Endothelial cell of umbilical vein (primary cell): Measurements from ENCODE around the gene CHRNA3. TPM values are rescaled to one million over a fixed set of nuclear protein-coding genes. Genes with fewer than 3 reads are reported as not detected.

Source experiments
- BruUV-seq: library from RNA; stranded (reverse); fragments of 400-500 nt; replicated peaks from 2 replicates; lab custom pipeline; 2021; lab: Mats Ljungman, UMichigan
- CTCF ChIA-PET: fragments of 300-600, 350-600 bp; sonication (Branson Sonifier 250); formaldehyde crosslinking; loops from one replicate; lab custom pipeline; 2021; ENCODE audit warnings: antibody characterized with exemption, inconsistent platforms; lab: Charles Lee
- POLR2A ChIA-PET: fragments of 300-600, 350-600 bp; sonication (Branson Sonifier 250); formaldehyde crosslinking; loops from one replicate; lab custom pipeline; 2021; ENCODE audit warnings: antibody characterized with exemption, inconsistent platforms; lab: Charles Lee
- DNase-seq: peaks from one replicate; pipeline ENCODE4 v3.0.0-alpha.2; 2011; ENCODE audit warnings: low read depth, low spot score
- FAIRE-seq: peaks from 2 replicates; lab custom pipeline; 2011; peaks lifted over from hg19 to GRCh38; lab: Jason Lieb, UNC
- H2AFZ ChIP-seq: 2 replicates; pipeline ENCODE4 v1.6.0; 2012; ENCODE audit warnings: low read depth, low read length, control low read depth, inconsistent platforms
- H3K27ac ChIP-seq: 2 replicates; pipeline ENCODE4 v1.5.1; 2011; ENCODE audit warnings: low read depth, mild to moderate bottlenecking, control low read depth, low read length, moderate library complexity; ENCODE audit not compliant: insufficient read depth
- H3K27me3 ChIP-seq, 2 experiments: 2 replicates each; pipeline versions ENCODE4 v1.6.0 to v1.6.1; 2011; ENCODE audit warnings: low read length in 2 of 2, mixed read lengths in 1 of 2; ENCODE audit not compliant: control insufficient read depth in 2 of 2, insufficient read depth in 2 of 2
- H3K36me3 ChIP-seq, 2 experiments: 2 replicates in 1 of 2; 3 replicates in 1 of 2; pipeline ENCODE4 v1.5.1; 2011; ENCODE audit warnings: low read length in 2 of 2, mild to moderate bottlenecking in 1 of 2, moderate library complexity in 1 of 2; ENCODE audit not compliant: control insufficient read depth in 2 of 2, insufficient read depth in 2 of 2; ENCODE audit errors: extremely low read depth in 1 of 2
- H3K4me1 ChIP-seq: 3 replicates; pipeline ENCODE4 v1.5.1; 2011; ENCODE audit warnings: mild to moderate bottlenecking, low read length; ENCODE audit not compliant: control insufficient read depth, insufficient read depth; ENCODE audit errors: extremely low read depth
- H3K4me2 ChIP-seq: 2 replicates; pipeline ENCODE4 v1.6.1; 2011; ENCODE audit warnings: low read length, control low read depth, mixed read lengths; ENCODE audit not compliant: insufficient read depth
- H3K4me3 ChIP-seq, 3 experiments: fragments of 200-600 bp in 1 of 3; sonication (generic), shearing (Covaris generic) in 1 of 3; replicated peaks in 1 of 3; 2 replicates each; pipeline ENCODE4 v1.5.1; 2011 to 2016; ENCODE audit warnings: control low read depth in 3 of 3, low read length in 3 of 3, mild to moderate bottlenecking in 2 of 3, inconsistent platforms in 1 of 3, low read depth in 1 of 3, moderate library complexity in 1 of 3; ENCODE audit not compliant: insufficient read depth in 1 of 3
- H3K79me2 ChIP-seq: 2 replicates; pipeline ENCODE4 v1.6.0; 2012; ENCODE audit warnings: low read length, inconsistent platforms; ENCODE audit not compliant: control insufficient read depth, insufficient read depth
- H3K9ac ChIP-seq: replicated peaks from 2 replicates; pipeline ENCODE3; 2011; ENCODE audit warnings: low read length, control low read depth; ENCODE audit not compliant: insufficient read depth; ENCODE audit errors: extremely low read depth
- H3K9me1 ChIP-seq: replicated peaks from 3 replicates; pipeline ENCODE4 v1.6.0; 2011; ENCODE audit warnings: mild to moderate bottlenecking, low read length; ENCODE audit not compliant: control insufficient read depth, insufficient read depth; ENCODE audit errors: extremely low read depth
- H3K9me3 ChIP-seq: replicated peaks from 2 replicates; pipeline ENCODE4 v1.5.1; 2012; ENCODE audit warnings: low read length, inconsistent platforms; ENCODE audit not compliant: control insufficient read depth, insufficient read depth
- H4K20me1 ChIP-seq: replicated peaks from 2 replicates; pipeline ENCODE3; 2011; ENCODE audit warnings: mild to moderate bottlenecking, low read length; ENCODE audit not compliant: control insufficient read depth, insufficient read depth; ENCODE audit errors: extremely low read depth
- EZH2 ChIP-seq: IDR thresholded peaks from 2 replicates; pipeline ENCODE4 v1.6.1; 2012; ENCODE audit warnings: borderline replicate concordance, low read depth, mild to moderate bottlenecking, moderate library complexity, low read length, inconsistent platforms; ENCODE audit not compliant: severe bottlenecking
- FOS ChIP-seq: IDR thresholded peaks from 2 replicates; pipeline ENCODE4 v1.6.1; 2011; ENCODE audit warnings: mild to moderate bottlenecking, low read length, moderate library complexity, borderline replicate concordance; ENCODE audit not compliant: insufficient read depth
- GATA2 ChIP-seq: IDR thresholded peaks from 2 replicates; pipeline ENCODE4 v1.7.0; 2011; ENCODE audit warnings: low read depth, mild to moderate bottlenecking, moderate library complexity, mixed read lengths, low read length; ENCODE audit not compliant: insufficient read length, insufficient read depth
- JUN ChIP-seq: IDR thresholded peaks from 2 replicates; pipeline ENCODE4 v1.6.1; 2011; ENCODE audit warnings: borderline replicate concordance, low read depth; ENCODE audit not compliant: insufficient read length, insufficient read depth
- MYC ChIP-seq: IDR thresholded peaks from one replicate; pipeline ENCODE4 v1.6.1; 2011; ENCODE audit warnings: mild to moderate bottlenecking, low read depth, low read length
- POLR2A ChIP-seq: IDR thresholded peaks from 2 replicates; pipeline ENCODE4 v1.6.1; 2012; ENCODE audit warnings: low read depth, mild to moderate bottlenecking, control low read depth, low read length
- POLR2AphosphoS5 ChIP-seq: IDR thresholded peaks from 2 replicates; pipeline ENCODE4 v1.6.1; 2012; ENCODE audit warnings: low read depth, mild to moderate bottlenecking, control low read depth, low read length, moderate library complexity; ENCODE audit not compliant: insufficient read depth
- dilution Hi-C: fragments of 300-500 bp; cut with MboI; formaldehyde crosslinking; loops from one replicate; pipeline ENCODE4 v1.15.0; 2019; ENCODE audit warnings: low sequenced_read_pairs; ENCODE audit not compliant: extremely low pct_ligation_motif_present
- intact Hi-C: fragments of 100-400 bp; cut with micrococcal nuclease; formaldehyde crosslinking; loops from one replicate; pipeline ENCODE4 v1.10.0; 2022
- polyA plus RNA-seq, 4 experiments: library from polyadenylated mRNA; depleted of rRNA in 3 of 4; stranded (reverse) in 3 of 4; unstranded in 1 of 4; fragments of >200 nt; gene quantifications; 2 replicates each; pipeline versions ENCODE4 v1.2.1 to v1.2.3, GENCODE V29; 2011 to 2012; ENCODE audit warnings: missing spikeins in 1 of 4
- total RNA-seq: library from RNA; stranded (reverse); gene quantifications from 2 replicates; pipeline ENCODE4 v1.2.3, GENCODE V29; 2021
- TF ChIP-seq, protein P1 (sequence below), 2 donors: IDR thresholded peaks; 1 replicate in 1 of 2; 2 replicates in 1 of 2; pipeline ENCODE4 v1.5.1; 2011; ENCODE audit warnings: low read length in 2 of 2, mild to moderate bottlenecking in 2 of 2, moderate library complexity in 2 of 2, control low read depth in 1 of 2, inconsistent platforms in 1 of 2, low read depth in 1 of 2; ENCODE audit not compliant: insufficient read depth in 1 of 2; ENCODE audit errors: extremely low read depth in 1 of 2
- TF ChIP-seq, protein P2 (sequence below): IDR thresholded peaks from 2 replicates; pipeline ENCODE4 v1.6.1; 2011; ENCODE audit not compliant: insufficient read depth, insufficient read length

CHRNA3 gene
- total and polyA plus RNA-seq, 2 donors (not counting 3 experiments of a cell fraction or from before 2014, with no cell fraction given), result not detected

DNA sequence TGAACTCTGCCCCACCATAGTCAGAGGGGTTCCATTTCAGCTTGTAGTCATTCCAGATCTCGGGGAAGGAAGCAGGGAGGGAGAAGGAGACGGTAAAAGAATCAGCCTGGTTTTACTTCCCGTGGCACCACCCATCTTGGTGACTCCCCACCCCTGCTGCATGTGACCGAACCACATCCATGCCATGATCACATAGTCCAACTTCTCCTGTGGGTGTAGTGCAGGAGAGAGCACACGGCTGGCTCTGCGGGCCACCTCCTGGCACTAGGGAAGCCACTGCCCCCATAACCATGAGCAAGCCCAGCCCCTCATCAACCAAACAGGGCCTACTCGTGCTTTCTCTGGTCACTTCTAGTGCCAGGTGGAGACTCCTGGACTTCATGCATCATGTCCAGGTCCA, 3.7 kb downstream of the CHRNA3 start:
- BruUV-seq, result no TSS peak
- no peaks in the 10 kb centered on the region for H4K20me1 ChIP-seq
- dilution Hi-C loops, result no loop called here
- TF ChIP-seq EZH2, result no peak
- TF ChIP-seq GATA2, result no peak
- TF ChIP-seq JUN, result no peak
- TF ChIP-seq POLR2A, result no peak
- TF ChIP-seq, protein P1, sequence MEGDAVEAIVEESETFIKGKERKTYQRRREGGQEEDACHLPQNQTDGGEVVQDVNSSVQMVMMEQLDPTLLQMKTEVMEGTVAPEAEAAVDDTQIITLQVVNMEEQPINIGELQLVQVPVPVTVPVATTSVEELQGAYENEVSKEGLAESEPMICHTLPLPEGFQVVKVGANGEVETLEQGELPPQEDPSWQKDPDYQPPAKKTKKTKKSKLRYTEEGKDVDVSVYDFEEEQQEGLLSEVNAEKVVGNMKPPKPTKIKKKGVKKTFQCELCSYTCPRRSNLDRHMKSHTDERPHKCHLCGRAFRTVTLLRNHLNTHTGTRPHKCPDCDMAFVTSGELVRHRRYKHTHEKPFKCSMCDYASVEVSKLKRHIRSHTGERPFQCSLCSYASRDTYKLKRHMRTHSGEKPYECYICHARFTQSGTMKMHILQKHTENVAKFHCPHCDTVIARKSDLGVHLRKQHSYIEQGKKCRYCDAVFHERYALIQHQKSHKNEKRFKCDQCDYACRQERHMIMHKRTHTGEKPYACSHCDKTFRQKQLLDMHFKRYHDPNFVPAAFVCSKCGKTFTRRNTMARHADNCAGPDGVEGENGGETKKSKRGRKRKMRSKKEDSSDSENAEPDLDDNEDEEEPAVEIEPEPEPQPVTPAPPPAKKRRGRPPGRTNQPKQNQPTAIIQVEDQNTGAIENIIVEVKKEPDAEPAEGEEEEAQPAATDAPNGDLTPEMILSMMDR (IDR thresholded peaks at IDR 0.05; ENCODE audit: extremely low read depth in 1 of 2, insufficient read depth in 1 of 2, low read depth in 1 of 2, low read length in 2 of 2), result no peak
- TF ChIP-seq, protein P2, sequence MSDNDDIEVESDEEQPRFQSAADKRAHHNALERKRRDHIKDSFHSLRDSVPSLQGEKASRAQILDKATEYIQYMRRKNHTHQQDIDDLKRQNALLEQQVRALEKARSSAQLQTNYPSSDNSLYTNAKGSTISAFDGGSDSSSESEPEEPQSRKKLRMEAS, result no peak
- no peak for TF ChIP-seq MYC
- no peak for TF ChIP-seq FOS
- no peak for TF ChIP-seq POLR2AphosphoS5
- H3K4me3 ChIP-seq, result no peak overlapping the region
- FAIRE-seq (no peak), DNase-seq (no peak)
- H2AFZ ChIP-seq, result no peak overlapping the region
- ChIA-PET POLR2A (no interaction called here), CTCF (interaction anchor here (1.3 kb wide), 1 partner anchor 14 kb away, joined by 4 read pairs; no protein-coding TSS in a partner anchor)
- H3K4me2 ChIP-seq, result no peak overlapping the region
- no peak overlapping the region for H3K9ac ChIP-seq
- H3K4me1 ChIP-seq, result no peaks in the 10 kb centered on the region
- no peaks in the 10 kb centered on the region for H3K36me3 ChIP-seq
- intact Hi-C loops, result loop anchor here (5.0 kb wide), 1 partner anchor 310 kb away; no protein-coding TSS in a partner anchor
- H3K27ac ChIP-seq, result no peak overlapping the region
- H3K9me3 ChIP-seq, result no peaks in the 10 kb centered on the region
- H3K79me2 ChIP-seq, result no peaks in the 10 kb centered on the region
- H3K27me3 ChIP-seq, result peaks cover 25 to 35% of the 10 kb centered on the region in 2 experiments
- H3K9me1 ChIP-seq, result no peaks in the 10 kb centered on the region
